GM18499 (cell line): ENCODE measurements around the gene MEP1A.

ENCODE experiments used
- ATAC-seq: cut with Tn5 transposase; IDR thresholded peaks from one replicate; pipeline ENCODE4 v1.9.1; 2021; ENCODE audit warnings: moderate number of reproducible peaks; ENCODE audit not compliant: insufficient read depth, unreplicated experiment

Gene MEP1A

GRCh38 chr6:46776070-46776712, 17.0 kb upstream of the MEP1A start:
- no peak for ATAC-seq

- no peak for ATAC-seq
Measured at GRCh38 chr6:46777476-46778346, 15.5 kb upstream of the MEP1A start.

DNA sequence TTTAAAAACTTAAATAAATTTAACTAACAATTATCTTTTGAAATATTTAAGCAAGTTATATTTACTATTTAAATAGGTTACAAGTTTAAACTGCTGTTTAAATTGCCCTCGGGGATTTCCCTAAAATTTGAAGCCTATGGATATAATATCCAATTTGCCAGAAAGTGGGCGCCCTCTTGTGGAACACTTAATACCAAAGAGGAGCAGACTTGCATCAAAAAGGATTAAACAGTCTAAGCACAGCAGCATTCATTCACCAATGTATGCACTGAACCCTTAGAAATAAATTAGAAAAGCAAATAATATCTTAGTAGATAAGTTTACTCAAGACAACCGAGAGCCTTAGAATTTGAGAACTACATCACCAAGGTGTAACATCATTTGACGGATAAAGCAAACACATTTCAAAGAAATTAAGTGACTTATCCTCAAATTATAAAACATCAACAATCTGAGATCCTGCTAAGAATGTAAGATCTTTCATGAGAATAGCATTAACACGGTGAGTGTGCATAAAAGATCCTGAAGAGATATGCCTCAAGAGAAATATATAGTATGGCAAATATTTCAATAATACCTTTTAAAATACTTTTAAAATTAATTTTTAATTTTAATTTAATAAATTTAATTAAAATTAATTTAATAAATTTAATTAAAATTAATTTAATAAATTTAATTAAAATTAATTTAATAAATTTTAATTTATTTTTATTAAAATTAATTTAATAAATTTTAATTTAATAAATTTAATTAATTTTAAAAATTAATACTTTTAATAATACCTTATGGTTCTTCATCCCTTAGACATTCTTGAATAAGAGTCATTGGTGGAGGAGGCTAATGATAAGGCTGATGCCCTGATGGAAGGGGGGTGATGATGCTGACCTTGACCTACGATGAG, 11.5 kb upstream of the MEP1A start:
- ATAC-seq, result no peak

- ATAC-seq, result no peak
Measured at GRCh38 chr6:46784535-46784934, 8.7 kb upstream of the MEP1A start.

GRCh38 chr6:46787871-46788540, 5.2 kb upstream of the MEP1A start:
- ATAC-seq, result no peak

- ATAC-seq, result no peak
Measured at GRCh38 chr6:46788791-46789190, 4.4 kb upstream of the MEP1A start.

- no peak for ATAC-seq
Measured at GRCh38 chr6:46789434-46790354, 3.5 kb upstream of the MEP1A start.

DNA sequence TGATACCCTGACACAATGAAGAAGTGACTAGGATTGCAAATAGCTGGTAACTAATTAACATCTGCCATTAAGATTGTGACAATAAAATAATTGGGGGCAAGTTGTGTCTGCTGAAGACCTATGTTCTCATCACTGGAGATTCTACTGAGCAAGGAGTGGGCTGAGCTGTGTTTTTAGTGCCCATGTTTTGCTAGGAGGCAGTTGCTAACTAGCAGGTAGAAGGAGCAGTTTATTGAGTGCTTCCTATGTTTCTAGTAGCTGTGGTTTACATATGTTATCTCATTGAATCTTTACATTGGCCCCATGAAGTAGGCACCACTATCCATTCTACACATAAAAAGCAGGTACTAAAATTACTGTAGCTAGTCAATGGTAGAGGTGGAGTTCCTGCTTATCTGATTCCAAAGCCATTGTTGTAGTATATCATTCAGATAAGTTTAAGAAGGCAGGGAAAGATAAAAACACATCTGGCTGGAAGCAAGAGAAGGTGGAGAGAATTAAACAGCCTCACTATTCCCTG, 2.8 kb upstream of the MEP1A start:
- ATAC-seq, result no peak

DNA sequence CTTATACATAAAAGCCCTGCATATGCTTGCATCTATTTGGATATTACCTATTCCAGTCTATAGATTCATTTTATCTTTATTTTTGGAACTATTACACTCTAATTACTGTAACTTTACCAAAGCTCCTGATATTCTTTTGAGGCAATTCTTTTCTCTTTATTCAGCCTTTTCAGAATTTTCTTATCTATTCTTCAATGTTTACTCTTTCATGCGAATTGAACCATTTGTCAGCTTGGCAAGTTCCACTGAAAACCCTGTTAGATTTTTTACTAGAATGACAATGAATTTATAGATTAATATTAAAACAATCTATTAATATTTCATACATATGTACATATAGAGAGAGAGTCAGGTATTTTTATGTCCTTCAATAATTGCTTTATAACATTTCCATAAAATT, 554 bp upstream of the MEP1A start:
- ATAC-seq, result no peak

DNA sequence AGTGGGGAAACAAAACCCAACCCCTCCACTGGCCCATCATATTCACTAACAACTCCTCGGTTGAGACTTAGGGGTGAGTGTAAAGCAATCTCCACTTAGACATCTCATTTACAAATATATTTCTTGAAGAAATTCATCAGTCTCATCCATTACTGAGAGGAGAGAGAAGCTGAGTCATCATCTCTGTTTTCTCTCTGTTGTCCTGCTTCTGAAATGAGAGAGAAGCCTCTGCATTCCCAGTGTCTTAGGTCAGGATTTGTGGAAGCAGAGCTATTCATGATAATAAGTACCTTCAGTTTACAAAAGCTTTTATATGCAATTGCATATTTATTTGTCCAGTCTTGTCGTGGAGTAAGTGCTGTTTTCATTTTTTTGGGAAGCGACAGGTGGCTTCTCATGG, 879 bp downstream of the MEP1A start:
- no peak for ATAC-seq

GRCh38 chr6:46795816-46796215, 2.6 kb downstream of the MEP1A start:
- ATAC-seq, result no peak

DNA sequence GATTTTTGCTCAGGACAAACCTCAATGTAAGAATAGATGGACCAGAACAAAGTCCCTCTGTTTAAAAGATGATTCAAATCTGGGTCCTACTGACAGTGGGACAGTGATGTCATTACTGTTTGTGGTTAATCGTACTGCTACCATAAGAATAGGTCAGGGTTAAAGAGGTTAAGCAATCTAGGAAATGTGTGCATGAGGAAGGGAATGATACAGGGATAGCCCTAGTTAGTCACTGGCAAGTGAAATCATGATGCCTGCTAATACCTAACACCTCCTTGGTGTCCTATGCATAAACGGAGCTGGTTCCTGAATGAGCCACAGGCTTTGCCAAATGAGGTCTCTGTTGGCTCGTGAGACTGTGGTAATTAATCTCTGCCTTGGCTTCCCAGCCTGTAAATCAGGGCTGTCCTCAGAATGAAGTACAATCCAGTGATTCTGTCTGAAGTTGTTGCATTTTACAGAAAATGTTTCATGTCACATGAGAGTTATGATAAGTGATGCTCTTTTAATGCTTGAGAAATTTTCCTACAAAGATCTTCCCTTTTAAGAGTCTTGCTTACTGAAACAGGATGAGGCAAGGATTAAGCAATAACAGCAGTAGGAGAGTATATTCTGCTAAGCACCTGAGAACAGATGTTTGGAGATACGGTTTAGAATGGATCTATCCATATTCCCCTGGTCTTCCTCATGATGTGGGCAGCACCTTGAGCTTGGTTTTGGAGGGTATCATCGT, 3.8 kb downstream of the MEP1A start:
- ATAC-seq, result no peak

DNA sequence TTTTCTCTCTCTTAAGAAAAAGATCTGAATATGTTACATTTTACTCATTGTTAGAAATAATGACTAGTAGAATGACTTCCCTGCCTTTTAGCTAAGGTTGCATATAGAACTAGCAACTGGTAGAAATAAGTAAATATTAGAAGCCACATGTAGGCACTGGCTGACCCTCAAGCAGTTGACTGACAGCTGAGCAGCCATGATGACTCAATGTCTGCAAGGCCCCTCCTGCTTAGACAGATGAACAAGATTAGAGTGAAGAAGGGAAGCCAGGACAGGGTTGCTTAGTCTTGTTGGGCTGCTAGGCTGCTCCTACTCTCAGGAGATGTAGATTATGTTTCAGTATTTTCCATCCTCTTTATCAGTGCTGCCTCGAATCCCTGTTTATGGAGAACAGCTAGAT, 6.5 kb downstream of the MEP1A start:
- no peak for ATAC-seq

DNA sequence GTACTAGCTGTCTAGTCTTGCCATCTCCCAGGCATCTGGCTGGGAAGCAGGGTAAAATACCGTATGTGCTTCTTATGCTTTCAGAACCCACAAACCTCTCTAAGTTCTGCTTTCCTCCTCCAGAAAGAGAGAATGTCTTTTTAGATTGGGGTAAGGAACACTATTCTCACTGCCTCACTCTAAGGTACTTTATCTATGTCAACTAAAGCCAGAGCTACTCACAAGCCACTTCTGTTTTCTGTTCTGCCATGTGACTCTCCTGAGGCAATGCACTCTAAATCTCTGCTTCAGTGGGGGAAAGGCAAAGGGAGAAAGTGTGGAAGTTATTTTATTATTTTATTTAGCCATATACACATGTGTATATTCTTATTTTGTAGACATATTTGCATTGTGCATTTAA, 15.6 kb downstream of the MEP1A start:
- ATAC-seq, result no peak

DNA sequence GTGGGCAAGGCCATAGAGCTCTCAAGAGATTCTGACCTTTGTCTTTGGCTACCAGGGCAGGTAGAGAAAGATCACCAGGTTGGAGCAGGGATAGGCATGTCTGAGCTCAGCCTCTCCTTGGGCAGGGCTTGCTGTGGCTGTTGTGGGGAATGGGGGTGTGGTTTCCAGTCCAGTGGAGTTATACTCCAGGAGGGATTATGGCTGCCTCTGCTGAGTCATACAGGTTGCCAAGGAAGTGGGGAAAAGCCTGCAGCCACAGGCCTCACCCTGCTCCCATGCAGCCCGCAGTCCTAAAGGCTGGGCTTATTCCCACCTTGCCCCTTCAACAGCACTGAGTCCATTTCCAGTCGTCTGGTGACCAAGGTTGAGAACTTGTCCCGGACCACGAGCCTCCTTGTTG, 21.9 kb downstream of the MEP1A start:
- ATAC-seq, result no peak

GRCh38 chr6:46816626-46817025, 23.4 kb downstream of the MEP1A start:
- no peak for ATAC-seq

GRCh38 chr6:46819561-46819960, 26.4 kb downstream of the MEP1A start:
- ATAC-seq, result no peak

DNA sequence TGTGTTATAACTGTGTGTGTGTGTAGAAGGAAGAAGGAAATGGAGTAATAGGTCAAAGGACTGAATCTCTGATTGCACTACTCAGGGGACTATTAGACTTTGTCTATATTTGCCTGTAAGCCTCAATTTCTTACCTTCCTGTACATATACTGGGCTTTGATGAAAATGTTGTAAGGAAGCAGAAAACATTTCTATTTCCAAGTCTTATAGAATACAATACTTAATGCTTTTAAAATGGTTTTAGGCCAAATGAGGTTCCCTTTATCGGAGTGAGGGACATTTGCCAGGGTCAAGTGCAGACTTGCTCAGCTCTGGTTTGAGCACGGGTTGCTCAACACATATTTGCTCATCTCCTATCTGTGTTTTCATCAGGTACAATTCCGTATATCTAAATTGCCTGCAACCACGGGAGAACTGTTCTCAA, 28.3 kb downstream of the MEP1A start:
- ATAC-seq, result no peak
